ENCODE data around the gene TMC6.
"Not testable (repeated sequence)": the region's sequence is repeated elsewhere in the genome, so short reads cannot be mapped to it uniquely, and the experiment has no call there.

Gene TMC6

DNA sequence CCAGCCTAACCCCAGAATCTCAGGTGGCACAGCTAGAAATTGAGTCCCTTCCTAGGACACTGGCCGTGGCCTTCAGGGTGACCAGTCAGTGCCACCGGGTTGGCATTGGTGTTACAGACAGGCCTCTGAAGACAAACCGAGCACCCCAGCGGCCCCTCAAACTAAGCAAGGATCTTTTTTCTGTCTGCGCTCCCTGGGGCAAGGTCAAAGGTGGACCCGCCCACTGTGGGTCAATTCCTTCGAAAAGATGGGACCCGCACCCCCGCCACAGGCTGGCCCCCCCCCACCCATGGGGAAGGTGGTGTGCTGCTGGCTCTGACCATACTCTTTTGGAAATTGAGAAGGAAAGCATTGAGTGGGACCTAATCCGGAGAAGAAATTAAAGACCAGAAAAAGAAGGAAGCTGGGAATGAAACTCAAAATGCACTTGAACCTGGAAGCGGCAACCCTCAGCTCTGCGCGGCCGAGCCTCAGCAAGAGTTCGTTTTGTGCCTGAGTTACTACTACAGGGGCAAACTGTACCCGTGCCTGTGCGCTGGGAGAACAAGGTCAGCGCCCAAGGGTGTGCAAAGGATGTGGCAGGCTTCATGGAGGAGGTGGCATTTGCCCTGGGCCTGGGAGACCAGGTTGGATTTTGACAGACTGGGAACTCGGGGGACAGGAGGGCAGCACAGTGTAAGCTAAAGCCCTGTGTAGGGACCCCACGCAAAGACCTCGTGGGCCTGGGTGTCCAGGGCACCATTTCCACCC is 20.4 kb downstream of the TMC6 start:
- DNase-seq = no peak

DNA sequence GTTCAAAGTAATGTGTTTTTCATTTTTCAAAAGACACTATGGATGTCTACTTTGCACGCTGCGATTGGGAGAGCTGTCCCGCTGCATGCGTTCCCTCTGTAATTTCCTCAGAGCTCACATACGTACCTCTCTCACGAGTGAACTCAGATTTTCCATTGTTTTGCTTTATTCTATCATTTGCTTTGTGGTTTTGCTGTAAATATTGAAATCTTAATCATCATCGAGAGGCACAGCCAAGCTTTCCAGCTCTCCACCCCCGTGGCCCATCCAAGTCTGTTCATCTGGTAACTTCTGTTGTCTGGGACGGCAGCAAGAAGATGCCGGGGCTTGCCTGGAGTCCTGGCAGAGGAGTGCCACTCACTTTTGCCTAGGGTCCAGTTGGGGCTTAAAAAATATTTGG is 21.1 kb downstream of the TMC6 start:
- no peak for DNase-seq

DNA sequence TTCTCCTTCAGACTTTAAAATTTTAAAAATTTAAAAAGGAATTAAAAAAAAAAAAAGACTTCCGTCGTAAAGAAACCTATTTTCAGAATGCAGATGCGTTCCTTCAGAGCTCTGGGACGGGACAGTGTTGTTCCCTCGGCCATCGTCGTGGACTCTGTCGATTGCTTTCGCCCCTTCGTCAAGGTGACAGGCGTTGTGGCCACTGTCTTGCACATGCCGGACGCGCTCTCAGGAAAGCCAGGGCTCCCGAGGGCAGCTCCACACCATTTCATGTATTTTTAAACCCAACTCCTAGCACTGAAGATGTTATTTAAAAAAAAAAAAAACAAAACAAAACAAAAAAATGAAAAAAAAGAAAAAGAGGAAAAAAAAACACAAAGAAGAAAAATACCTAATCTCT is 22.3 kb downstream of the TMC6 start:
- DNase-seq = no peak

DNA sequence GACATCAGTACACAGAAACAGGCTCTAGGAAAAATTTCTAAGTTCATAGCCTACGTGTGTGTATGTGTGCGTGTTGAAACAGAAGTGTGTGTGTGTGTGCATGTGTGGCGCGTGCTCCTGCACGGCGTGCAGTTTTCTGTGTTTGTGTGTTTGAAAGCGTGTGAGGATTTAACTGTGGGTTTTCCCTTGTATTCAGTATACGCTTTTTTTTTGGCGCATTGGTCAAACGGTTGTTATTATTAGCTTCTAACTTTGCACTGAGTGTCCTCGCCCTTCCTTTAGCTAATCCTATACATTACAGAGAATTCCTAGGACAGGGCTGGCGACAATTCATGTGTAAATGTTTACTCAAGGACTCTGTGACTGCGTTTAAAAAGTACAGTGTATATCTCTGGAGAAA is 23.0 kb downstream of the TMC6 start:
- DNase-seq = no peak

DNA sequence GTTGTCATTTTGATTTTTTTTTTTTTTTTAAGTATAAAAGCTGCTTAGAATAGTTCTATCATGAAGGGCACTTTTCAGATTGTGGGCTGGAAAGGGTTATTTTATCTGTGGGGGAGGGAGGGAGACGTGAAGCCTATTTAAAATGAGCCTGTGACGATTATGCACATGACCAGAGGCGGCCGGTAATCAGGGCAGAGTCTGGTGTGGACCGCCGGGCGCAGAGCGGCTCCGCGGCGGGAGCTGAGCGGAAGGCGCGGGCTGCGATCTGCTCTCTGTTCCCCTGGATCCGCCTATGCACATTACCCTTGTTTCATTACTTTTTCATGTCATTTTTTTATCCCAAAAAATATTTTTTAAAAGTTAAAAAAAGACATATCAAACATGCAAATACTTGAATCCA is 23.5 kb downstream of the TMC6 start:
- DNase-seq = no peak

DNA sequence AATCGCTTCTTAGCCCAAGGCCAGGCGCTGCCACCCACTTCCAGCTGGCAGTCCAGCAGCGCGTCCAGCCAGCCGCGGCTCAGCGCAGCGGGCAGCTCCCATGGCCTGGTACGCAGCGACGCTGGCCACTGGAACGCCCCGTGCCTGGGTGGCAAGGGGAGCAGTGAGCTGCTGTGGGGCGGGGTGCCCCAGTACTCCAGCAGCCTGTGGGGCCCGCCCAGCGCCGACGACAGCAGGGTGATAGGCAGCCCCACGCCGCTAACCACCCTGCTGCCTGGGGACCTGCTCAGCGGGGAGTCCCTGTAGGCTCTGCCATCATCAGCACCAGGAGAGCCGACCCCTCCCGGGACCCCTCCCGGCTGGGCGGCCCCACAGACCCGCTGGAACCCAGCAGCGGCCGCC is 24.0 kb downstream of the TMC6 start:
- DNase-seq = no peak

DNA sequence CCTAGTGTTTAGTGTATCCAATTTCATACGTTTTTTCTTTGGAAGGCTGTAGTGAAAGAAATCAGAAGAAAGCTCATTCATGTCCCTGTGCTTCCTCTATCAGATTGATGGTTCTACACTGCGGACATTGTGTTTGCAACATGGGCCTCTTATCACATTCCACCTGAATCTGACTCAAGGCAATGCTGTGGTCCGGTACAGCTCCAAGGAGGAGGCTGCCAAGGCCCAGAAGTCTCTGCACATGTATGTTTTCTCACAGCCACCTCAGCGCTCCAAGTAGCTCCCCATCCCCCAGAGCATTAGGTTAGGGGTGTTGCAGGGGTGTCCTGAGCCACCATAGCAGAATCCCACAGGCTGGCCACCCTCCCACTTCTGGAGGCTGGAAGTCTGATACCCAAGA is 25.2 kb downstream of the TMC6 start:
- DNase-seq = no peak

DNA sequence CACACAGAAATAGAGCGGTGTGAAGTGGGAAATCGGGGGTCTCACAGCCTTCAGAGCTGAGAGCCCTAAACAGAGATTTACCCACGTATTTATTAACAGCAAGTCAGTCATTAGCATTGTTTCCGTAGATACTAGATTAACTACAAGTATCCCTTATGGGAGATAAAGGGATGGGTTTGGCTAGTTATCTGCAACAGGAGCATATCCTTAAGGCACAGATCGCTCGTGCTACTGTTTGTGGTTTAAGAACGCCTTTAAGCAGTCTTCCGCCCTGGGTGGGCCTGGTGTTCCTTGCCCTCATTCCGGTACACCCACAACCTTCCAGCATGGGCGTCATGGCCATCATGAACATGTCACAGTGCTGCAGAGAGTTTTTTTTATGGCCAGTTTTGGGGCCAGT is 27.0 kb downstream of the TMC6 start:
- DNase-seq = no peak

DNA sequence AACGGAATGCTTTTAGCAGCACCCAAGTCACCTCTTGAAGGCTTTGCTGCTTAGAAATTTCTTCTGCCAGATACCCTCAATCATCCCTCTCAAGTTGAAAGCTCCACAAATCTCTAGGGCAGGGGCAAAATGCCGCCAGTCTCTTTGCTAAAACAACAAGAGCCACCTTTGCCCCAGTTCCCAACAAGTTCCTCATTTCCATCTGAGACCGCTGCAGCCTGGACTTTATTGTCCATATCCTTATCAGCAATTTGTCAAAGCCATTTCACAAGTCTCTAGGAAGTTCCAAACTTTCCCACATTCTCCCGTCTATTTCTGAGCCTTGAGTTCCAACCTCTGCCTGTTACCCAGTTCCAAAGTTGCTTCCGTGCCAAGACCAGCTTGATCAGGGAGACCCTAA is 27.4 kb downstream of the TMC6 start:
- DNase-seq = no peak

DNA sequence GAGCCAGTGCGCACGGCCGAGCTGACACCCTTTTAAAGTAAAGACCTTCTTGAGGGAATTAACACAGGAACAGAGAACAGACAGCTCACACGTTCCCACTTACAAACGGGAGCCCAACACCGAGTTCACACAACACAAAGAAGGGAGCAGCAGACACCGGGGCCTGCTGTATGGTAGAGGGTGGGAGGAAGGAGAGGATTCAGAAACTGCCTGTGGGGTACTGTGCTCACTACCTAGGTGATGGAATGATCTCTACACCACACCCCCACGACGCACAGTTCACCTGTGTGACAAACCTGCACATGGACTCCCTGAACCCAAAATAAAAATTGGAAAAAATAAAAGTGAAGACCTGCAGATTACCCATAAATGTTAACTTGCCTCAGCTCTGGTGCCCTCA is 32.5 kb downstream of the TMC6 start:
- no peak for DNase-seq

DNA sequence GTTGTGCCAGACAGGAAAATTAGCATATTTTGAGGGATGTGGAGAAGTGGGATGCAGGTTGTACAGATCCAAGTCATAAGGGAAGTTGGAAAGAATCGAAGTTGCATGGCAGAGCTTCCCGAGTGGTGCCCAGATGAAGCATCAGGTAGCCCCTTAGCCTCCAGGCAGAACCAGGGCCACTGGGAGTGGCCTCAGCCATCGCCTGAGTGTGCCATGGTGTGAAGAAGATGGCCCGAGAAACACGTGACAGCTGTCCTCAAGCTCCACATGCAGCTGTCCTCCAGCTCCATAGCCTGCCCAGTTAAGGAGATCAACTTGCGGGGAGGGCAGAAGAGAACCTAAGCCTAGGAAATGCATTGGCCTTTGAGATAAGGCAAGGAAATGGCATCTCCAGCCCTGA is 33.5 kb downstream of the TMC6 start:
- no peak for DNase-seq

DNA sequence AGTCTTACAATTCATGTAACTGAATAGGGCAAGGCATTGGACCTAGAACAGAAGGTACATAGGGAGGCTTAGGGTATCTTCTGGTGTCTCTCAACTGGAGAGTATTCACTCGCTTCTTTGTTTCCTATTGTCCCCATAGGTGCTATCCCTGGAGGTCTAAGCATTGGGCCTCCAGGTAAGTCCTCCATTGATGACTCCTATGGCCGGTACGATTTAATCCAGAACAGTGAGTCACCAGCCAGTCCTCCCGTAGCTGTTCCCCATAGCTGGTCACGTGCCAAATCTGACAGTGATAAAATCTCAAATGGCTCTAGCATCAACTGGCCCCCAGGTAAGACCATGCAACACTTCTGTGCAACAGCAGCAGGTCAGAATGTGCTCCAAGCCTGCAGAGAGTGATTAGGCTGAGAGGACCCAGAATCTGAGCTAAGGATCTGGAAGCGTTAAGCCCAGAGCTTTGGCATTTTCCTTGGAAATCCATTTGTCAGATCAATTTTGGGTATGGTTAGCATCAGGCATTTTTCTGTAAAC is 35.7 kb downstream of the TMC6 start:
- DNase-seq = no peak

DNA sequence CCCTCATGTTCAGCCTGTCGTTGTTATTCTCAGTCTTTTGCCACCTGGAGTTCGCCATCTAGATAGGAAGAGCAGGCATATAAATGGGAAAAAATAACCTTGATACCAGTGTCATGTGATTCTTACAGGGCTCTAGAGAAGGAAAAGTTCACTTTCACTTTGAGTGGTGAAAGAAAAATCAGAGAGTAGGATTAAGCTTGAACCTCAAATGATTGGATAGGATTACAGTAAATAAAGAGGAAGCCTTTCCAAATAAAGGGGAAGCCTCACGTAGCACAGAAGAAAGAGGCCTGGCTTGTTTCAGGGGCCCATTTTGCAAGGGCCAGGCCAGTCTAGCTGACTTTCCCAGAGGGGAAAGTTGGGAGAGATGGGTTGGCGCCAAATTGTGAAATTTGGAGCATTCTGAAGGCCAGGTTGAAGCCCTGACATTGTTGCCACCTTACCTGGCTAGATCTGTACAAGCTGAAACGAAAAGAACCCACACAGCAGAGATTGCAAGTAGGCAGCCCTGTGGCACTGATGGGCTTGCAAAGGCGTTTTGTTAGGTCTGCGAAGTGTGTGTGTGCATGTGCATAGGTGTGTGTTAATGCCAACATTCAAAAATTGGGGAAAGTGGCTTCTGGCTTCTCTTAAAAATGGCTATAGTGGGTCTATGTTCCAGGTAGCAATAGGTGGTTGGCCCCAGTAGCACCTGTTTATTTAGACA is 38.8 kb downstream of the TMC6 start:
- DNase-seq = no peak

DNA sequence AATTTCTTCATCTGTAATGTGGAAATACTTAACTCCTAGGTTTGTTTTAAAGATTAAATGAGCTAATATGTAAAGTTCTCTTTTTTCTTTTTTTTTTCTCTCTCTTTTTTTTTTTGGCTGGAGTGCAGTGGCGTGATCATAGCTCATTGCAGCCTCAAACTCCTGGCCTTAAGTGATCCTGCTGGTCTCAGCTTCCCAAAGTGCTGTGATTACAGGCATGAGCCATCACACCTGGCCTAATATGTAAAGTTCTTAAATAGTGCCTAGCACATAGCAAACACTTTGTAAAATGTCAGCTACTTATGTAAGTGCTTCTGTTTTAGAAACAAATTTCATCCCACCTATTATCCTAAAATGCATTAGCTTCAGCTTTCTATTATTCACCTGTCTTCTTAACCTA is 40.0 kb downstream of the TMC6 start:
- DNase-seq = no peak

DNA sequence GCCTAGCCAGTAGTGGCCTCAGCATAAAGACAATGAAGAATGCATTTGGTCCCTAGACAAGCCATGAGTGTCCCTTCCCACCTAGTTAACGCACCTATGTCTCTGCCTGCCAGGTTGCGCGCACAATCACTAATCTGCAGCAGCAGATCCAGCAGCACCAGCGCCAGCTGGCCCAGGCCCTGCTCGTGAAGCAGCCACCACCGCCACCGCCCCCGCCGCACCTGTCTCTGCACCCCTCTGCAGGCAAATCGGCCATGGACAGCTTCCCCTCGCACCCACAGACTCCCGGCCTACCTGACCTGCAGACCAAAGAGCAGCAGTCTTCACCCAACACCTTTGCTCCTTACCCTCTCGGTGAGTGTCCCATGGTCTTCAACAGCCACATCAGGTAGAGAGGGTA is 41.8 kb downstream of the TMC6 start:
- DNase-seq = no peak

DNA sequence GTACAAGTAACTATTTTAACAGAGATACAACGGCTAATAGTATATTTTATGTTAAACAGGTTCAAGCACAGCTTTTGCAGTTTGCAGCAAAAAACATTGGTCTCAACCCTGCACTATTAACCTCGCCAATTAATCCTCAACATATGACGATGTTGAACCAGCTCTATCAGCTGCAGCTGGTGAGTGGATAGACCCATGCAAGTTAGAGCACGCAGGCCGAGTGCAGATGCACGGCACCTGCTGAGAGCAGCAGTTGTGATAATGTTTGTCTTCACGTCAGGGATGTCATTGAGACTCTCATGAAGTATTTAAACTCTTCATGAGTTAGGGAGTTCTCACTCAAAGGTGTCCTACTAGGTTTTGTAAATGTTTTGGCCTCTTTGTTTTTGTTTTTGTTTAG is 45.6 kb downstream of the TMC6 start:
- no peak for DNase-seq

DNA sequence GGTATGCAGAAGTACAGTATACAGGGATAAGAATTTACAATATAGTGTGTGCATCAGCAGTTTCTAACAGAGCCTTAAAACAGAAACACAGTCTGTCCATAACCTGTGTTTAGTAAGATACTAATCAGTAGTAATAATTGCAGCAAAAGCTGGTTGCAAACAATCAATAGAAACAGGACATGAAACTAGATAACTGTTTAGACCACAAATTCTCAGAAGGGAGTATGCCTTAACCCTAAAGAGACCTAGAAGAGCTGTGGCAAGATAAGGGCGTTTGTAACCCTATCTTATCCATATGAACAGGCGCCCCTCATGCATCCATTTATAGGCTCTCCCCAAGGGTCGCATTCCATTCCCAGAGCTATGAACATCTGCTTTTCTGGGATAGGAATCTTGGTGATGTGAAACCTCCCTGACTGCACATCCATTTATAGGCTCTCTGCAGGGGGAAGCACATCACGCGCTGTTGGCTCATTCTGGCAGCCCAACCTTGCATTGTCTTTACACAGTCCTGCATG is 46.1 kb downstream of the TMC6 start:
- DNase-seq = not testable (repeated sequence)

DNA sequence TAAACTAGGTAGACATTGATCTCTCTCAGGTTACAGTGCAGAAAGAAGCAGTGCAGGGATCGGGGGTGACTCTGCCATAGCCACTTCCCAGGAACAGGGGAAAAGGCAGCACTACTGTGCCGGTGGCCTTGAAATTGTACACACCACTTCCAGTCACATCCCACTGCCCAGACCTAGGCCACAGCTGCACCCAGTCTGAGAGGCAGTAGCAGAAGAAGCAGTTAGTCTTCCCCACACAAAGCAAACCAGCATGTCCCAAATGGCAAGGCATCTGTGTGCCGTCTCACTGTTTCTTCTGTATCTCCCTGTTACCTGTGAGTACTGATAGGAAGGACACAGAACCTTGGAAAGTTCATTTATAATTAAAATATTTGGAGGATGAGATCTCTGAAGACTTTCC is 47.0 kb downstream of the TMC6 start:
- no peak for DNase-seq

DNA sequence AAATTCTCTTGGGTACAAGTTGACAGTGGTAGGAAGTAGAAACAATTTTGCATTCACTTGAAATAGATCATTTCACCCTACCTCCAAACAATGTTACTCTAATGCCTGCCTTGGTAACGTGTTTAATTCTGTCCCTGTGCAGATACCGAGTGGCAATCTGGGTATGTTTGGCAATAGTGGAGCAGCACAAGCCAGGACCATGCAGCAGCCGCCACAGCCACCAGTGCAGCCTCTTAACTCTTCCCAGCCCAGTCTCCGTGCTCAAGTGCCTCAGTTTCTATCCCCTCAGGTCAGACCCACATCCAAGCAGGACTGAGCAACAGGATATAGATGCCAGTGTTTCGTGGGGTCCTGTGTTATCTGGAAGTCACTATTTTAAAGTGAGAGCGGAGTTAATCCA is 49.3 kb downstream of the TMC6 start:
- no peak for DNase-seq

DNA sequence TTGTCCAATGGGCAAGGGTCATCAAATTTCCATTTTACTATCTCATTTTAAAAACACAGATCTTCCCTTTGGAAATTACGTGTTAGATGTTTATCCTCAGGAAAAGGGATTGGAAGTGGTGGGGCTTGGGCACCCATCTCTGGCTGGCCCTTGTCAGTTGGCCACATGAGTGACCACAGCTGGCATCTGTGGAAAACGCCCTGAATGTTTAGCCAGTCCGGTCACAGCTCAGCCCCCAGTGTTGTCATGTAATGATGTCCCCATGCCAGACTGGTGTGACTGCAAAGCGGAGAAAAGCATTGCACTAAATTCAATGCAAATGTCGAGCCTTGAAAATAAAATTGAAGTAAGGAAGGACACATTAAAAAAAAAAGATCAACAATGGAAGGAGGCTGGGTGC is 53.0 kb downstream of the TMC6 start:
- DNase-seq = no peak

DNA sequence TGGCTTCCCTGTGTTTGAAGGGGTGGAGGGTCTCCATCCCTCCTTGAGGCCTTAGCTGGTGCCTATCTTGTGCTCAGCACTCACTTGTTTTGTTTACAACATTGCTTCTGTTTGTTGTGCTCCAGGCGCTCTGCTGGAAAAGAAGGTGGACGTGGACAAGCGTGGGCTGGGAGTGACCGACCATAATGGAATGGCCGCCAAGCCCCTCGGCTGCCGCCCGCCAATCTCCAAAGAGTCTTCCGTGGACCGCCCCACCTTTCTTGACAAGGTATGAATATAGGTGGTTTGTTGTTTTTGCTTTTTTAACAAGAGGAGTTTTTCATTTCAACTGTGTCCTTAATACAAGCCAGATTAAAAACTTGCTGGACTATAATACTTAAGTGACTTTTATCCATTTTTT is 53.5 kb downstream of the TMC6 start:
- no peak for DNase-seq

DNA sequence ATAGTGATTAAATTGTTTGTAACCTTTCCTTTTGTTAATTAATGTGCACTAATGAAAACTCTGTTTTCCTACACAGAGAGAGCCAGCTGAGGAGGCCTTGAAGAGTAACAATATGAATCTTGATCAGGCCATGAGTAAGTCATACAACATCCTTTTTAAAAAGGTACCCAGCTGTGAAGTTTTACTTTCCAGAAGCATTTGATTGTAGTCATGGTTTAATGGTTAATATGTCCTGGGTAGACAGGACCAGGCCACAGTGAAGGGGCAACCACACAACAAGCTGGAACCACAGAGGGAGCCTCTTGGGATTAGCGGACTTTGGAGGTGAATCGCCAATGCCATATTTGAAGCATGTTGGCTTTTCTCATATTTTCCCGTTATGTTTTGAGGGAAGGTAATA is 55.6 kb downstream of the TMC6 start:
- DNase-seq = no peak

DNA sequence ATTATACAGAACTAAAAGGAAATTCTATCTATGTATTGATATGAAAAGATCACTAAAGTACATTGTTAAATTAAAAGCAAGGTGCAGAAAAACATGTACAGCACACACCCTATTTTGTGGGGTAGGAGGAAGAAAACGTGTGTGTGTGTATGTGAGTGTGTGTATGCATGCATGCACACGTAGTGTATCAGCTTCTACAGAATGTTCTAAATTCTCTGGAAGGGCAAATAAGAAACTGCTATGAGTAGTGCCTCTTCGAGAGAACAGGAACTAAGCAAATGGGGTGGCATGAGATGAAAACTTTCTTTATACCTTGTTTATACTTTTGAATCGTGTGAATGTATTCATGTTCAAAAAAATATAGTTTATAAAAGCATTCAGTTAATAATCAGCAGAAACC is 58.9 kb downstream of the TMC6 start:
- DNase-seq = no peak

DNA sequence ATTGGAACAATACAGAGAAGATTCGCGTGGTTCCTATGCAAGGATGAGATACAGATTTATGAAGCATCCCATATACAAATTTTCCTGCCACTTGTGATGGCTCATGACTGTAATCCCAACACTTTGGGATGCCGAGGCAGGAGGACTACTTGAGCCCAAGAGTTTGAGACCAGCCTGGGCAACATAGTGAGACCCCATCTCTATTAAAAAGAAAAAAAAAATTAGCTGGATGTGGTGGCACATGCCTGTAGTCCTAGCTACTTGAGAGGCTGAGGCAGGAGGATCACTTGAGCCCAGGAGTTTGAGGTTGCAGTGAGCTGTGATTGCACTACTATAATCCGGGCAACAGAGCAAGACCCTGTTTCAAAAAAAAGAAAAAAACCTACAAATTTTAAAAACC is 61.6 kb downstream of the TMC6 start:
- DNase-seq = not testable (repeated sequence)

DNA sequence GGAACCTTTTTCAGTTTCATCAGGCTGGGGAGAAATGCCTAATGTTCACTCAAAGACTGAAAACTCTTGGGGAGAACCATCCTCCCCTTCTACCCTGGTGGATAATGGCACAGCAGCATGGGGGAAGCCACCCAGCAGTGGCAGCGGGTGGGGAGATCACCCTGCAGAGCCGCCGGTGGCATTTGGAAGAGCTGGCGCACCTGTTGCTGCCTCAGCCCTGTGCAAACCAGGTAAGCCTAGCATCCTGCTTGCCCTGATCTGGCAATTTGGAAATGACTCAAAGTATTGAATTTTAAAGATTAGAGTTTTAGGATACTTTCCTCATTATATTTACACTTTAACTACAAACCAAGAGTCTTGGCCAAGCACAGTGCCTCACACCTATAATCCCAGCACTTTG is 63.8 kb downstream of the TMC6 start:
- DNase-seq = no peak

All from activated effector memory CD4-positive, alpha-beta T cell treated with Interleukin-2 at 50 U/mL for 16 hours (primary cell).